ENCODE results near the gene DIABLO.

GRCh38 chr12:122204167-122205052, 21.4 kb downstream of the DIABLO start:
- TF ChIP-seq, protein P1, sequence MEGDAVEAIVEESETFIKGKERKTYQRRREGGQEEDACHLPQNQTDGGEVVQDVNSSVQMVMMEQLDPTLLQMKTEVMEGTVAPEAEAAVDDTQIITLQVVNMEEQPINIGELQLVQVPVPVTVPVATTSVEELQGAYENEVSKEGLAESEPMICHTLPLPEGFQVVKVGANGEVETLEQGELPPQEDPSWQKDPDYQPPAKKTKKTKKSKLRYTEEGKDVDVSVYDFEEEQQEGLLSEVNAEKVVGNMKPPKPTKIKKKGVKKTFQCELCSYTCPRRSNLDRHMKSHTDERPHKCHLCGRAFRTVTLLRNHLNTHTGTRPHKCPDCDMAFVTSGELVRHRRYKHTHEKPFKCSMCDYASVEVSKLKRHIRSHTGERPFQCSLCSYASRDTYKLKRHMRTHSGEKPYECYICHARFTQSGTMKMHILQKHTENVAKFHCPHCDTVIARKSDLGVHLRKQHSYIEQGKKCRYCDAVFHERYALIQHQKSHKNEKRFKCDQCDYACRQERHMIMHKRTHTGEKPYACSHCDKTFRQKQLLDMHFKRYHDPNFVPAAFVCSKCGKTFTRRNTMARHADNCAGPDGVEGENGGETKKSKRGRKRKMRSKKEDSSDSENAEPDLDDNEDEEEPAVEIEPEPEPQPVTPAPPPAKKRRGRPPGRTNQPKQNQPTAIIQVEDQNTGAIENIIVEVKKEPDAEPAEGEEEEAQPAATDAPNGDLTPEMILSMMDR (IDR thresholded peaks at IDR 0.05; ENCODE audit: insufficient read depth, low read length), result no peak
- no peak for TF ChIP-seq POLR2AphosphoS5 (IDR thresholded peaks at IDR 0.05; ENCODE audit: low read depth)
